CD14-positive monocyte (primary cell): ENCODE results near the gene HK2. TPM values are rescaled to one million over a fixed set of nuclear protein-coding genes. Genes with fewer than 3 reads are reported as not detected.
A peak's percentile ranks its signal among the peaks of the same experiment; 100 is the strongest.

Experiments
- DNase-seq, 3 donors: peaks; one replicate each; pipeline ENCODE4 v3.0.0-alpha.2; 2011 to 2022
- H2AFZ ChIP-seq: 2 replicates; pipeline ENCODE4 v1.6.0; 2012; ENCODE audit warnings: mild to moderate bottlenecking, low read depth, low read length, inconsistent platforms; ENCODE audit not compliant: insufficient read depth, poor library complexity, severe bottlenecking
- H3K27ac ChIP-seq, 2 donors: 1 replicate in 1 of 2; 2 replicates in 1 of 2; pipeline ENCODE4 v1.5.1; 2012 to 2013; ENCODE audit warnings: low read length in 2 of 2, control low read depth in 1 of 2, inconsistent platforms in 1 of 2, low read depth in 1 of 2, mild to moderate bottlenecking in 1 of 2
- H3K27me3 ChIP-seq, 2 donors: one replicate each; pipeline versions ENCODE4 v1.6.0 to v1.6.1; 2011 to 2013; ENCODE audit warnings: low read length in 2 of 2; ENCODE audit not compliant: control insufficient read depth in 2 of 2, insufficient read depth in 2 of 2
- H3K36me3 ChIP-seq, 2 donors: replicated peaks in 1 of 2; 1 replicate in 1 of 2; 2 replicates in 1 of 2; pipeline versions ENCODE4 v1.5.1 to v1.6.1; 2012 to 2013; ENCODE audit warnings: low read length in 2 of 2, control low read depth in 1 of 2, inconsistent platforms in 1 of 2, mild to moderate bottlenecking in 1 of 2; ENCODE audit not compliant: insufficient read depth in 2 of 2, control insufficient read depth in 1 of 2
- H3K4me1 ChIP-seq, 2 donors: 1 replicate in 1 of 2; 2 replicates in 1 of 2; pipeline versions ENCODE4 v1.5.1 to v1.6.1; 2012 to 2013; ENCODE audit warnings: low read length in 2 of 2, control low read depth in 1 of 2, inconsistent platforms in 1 of 2, mild to moderate bottlenecking in 1 of 2, moderate library complexity in 1 of 2; ENCODE audit not compliant: insufficient read depth in 2 of 2, control insufficient read depth in 1 of 2
- H3K4me2 ChIP-seq: replicated peaks from 2 replicates; pipeline ENCODE3; 2012; ENCODE audit warnings: low read length, moderate library complexity, mild to moderate bottlenecking; ENCODE audit not compliant: poor library complexity, severe bottlenecking; ENCODE audit errors: extremely low read depth
- H3K4me3 ChIP-seq, 3 experiments: fragments of 200-600 bp in 1 of 3; sonication (generic) in 1 of 3; replicated peaks in 1 of 3; 1 replicate in 2 of 3; 2 replicates in 1 of 3; pipeline ENCODE4 v1.5.1; 2011 to 2013; ENCODE audit warnings: low read length in 3 of 3, mild to moderate bottlenecking in 3 of 3, control low read depth in 2 of 3, low read depth in 2 of 3, inconsistent platforms in 1 of 3, moderate library complexity in 1 of 3
- H3K79me2 ChIP-seq: 2 replicates; pipeline ENCODE4 v1.6.0; 2012; ENCODE audit warnings: mild to moderate bottlenecking, control low read depth, inconsistent platforms, low read length, moderate library complexity; ENCODE audit not compliant: insufficient read depth
- H3K9ac ChIP-seq: 2 replicates; pipeline ENCODE4 v1.6.0; 2017; ENCODE audit warnings: low read length, mild to moderate bottlenecking; ENCODE audit not compliant: insufficient read depth, poor library complexity, severe bottlenecking
- H3K9me3 ChIP-seq, 2 donors: replicated peaks in 1 of 2; 1 replicate in 1 of 2; 2 replicates in 1 of 2; pipeline versions ENCODE4 v1.5.1 to v1.6.1; 2012 to 2013; ENCODE audit warnings: low read length in 2 of 2, control low read depth in 1 of 2; ENCODE audit not compliant: control insufficient read depth in 1 of 2, insufficient read depth in 1 of 2
- H4K20me1 ChIP-seq: 2 replicates; pipeline ENCODE4 v1.6.0; 2012; ENCODE audit warnings: mild to moderate bottlenecking, low read length, control low read depth, moderate library complexity; ENCODE audit not compliant: insufficient read depth
- H3K27ac Mint-ChIP-seq, 7 donors: one replicate each; pipeline ENCODE4 v1.8.0; 2020; ENCODE audit warnings: mild to moderate bottlenecking in 7 of 7, mixed read lengths in 7 of 7, moderate library complexity in 6 of 7, inconsistent platforms in 2 of 7
- H3K27me3 Mint-ChIP-seq, 3 donors: one replicate each; pipeline ENCODE4 v1.8.0; 2021 to 2022; ENCODE audit warnings: low read depth in 3 of 3, mild to moderate bottlenecking in 3 of 3, mixed read lengths in 3 of 3, moderate library complexity in 3 of 3, inconsistent platforms in 1 of 3
- H3K36me3 Mint-ChIP-seq, 2 donors: one replicate each; pipeline ENCODE4 v1.8.0; 2020; ENCODE audit warnings: mixed read lengths in 2 of 2, inconsistent platforms in 1 of 2, mild to moderate bottlenecking in 1 of 2
- H3K4me1 Mint-ChIP-seq: one replicate; pipeline ENCODE4 v1.8.0; 2020; ENCODE audit warnings: mild to moderate bottlenecking, mixed read lengths
- H3K4me3 Mint-ChIP-seq, 2 donors: one replicate each; pipeline ENCODE4 v1.8.0; 2020; ENCODE audit warnings: mild to moderate bottlenecking in 2 of 2, mixed read lengths in 2 of 2, moderate library complexity in 1 of 2
- H3K9me3 Mint-ChIP-seq, 7 donors: one replicate each; pipeline ENCODE4 v1.8.0; 2020 to 2022; ENCODE audit warnings: mixed read lengths in 7 of 7, mild to moderate bottlenecking in 6 of 7, moderate library complexity in 6 of 7, inconsistent platforms in 2 of 7
- WGBS: methylation state at CpG from one replicate; pipeline ENCODE4 v1.1.5; 2013; ENCODE audit warnings: missing lambda C conversion rate; ENCODE audit not compliant: insufficient coverage; 5-methylcytosine and 5-hydroxymethylcytosine counted together
- intact Hi-C, 2 donors: fragments of 100-400 bp; cut with micrococcal nuclease; formaldehyde crosslinking; loops; one replicate each; pipeline versions ENCODE4 v1.15.0 to v1.15.1; 2023
- polyA plus RNA-seq, 3 donors: library from polyadenylated mRNA; depleted of rRNA in 1 of 3; unstranded in 2 of 3; stranded (reverse) in 1 of 3; fragments of 300-500 nt in 2 of 3; fragments of >200 nt in 1 of 3; fragmentation: Illumina TruSeq in 2 of 3; gene quantifications; 1 replicate in 2 of 3; 2 replicates in 1 of 3; pipeline ENCODE4 v1.2.3, GENCODE V29; 2012 to 2021
- TF ChIP-seq, protein P1 (sequence below): fragments of 200-600 bp; IDR thresholded peaks from one replicate; pipeline ENCODE4 v1.8.0; 2022; ENCODE audit warnings: antibody characterized with exemption, mild to moderate bottlenecking

HK2 gene
- polyA plus RNA-seq, 3 donors: 20.3 to 46.7 (median 29.8) TPM

DNA sequence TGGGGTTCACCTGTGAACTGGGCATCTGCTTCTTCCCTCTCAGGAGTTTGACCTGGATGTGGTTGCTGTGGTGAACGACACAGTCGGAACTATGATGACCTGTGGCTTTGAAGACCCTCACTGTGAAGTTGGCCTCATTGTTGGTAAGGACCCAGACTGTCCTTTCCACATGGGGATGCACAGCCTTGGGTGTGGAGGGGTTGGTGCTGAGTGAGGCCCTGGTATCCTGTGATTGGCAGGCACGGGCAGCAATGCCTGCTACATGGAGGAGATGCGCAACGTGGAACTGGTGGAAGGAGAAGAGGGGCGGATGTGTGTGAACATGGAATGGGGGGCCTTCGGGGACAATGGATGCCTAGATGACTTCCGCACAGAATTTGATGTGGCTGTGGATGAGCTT, 52.3 kb downstream of the HK2 start:
- no peak overlapping the region for H3K4me3 Mint-ChIP-seq

DNA sequence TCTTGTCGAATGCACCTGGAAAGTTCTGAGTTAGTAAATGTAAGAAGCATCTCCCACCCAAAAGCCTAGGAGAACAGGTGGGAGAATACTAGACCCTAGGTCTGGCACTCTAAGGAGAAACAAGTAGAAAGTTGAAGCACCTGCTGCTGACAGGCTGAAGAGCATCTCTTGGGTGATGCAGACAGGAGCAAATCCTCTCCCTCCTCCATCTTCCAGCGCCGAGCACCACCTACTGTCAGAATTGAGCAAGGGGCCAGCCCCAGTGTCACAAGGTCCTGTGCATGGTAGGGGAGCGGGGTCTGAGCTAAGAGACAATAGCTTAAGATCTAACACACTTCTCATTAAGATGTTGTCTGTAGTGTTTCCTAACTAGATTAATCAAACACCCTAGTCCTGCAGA, 52.9 kb downstream of the HK2 start:
- Mint-ChIP-seq H3K27me3 (peaks cover 0 to 2% (median 0%) of the 10 kb centered on the region in 3 donors), H3K27ac (peak overlapping the region in 1 of 7 donors; percentile 12), H3K9me3 (peaks cover 0 to 2% (median 0%) of the 10 kb centered on the region in 7 donors), H3K4me3 (no peak overlapping the region), H3K4me1 (peaks cover 27% of the 10 kb centered on the region), H3K36me3 (peaks cover 97% of the 10 kb centered on the region in 2 donors)
- no peak overlapping the region for H3K4me2 ChIP-seq
- no peak overlapping the region for H3K9ac ChIP-seq
- H3K4me1 ChIP-seq: peaks cover 12 to 17% of the 10 kb centered on the region in 2 donors
- peaks cover 100% of the 10 kb centered on the region in 2 donors for H3K36me3 ChIP-seq
- no peak overlapping the region for H2AFZ ChIP-seq
- no peaks in the 10 kb centered on the region for H3K9me3 ChIP-seq
- intact Hi-C loops: no loop called here
- no CpG with 5 or more reads among the region's 4 CpGs for WGBS
- H3K27ac ChIP-seq: no peak overlapping the region
- DNase-seq: no peak
- no peaks in the 10 kb centered on the region for H3K27me3 ChIP-seq
- H3K79me2 ChIP-seq: no peaks in the 10 kb centered on the region
- peaks cover 68% of the 10 kb centered on the region for H4K20me1 ChIP-seq
- TF ChIP-seq, protein P1, sequence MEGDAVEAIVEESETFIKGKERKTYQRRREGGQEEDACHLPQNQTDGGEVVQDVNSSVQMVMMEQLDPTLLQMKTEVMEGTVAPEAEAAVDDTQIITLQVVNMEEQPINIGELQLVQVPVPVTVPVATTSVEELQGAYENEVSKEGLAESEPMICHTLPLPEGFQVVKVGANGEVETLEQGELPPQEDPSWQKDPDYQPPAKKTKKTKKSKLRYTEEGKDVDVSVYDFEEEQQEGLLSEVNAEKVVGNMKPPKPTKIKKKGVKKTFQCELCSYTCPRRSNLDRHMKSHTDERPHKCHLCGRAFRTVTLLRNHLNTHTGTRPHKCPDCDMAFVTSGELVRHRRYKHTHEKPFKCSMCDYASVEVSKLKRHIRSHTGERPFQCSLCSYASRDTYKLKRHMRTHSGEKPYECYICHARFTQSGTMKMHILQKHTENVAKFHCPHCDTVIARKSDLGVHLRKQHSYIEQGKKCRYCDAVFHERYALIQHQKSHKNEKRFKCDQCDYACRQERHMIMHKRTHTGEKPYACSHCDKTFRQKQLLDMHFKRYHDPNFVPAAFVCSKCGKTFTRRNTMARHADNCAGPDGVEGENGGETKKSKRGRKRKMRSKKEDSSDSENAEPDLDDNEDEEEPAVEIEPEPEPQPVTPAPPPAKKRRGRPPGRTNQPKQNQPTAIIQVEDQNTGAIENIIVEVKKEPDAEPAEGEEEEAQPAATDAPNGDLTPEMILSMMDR: no peak
- no peak overlapping the region for H3K4me3 ChIP-seq

More for the DNA sequence above, 52.3 kb downstream of the HK2 start:
- H4K20me1 ChIP-seq: peaks cover 68% of the 10 kb centered on the region
- WGBS: 95% methylated on average over 8 of the region's 8 CpGs
- peaks cover 100% of the 10 kb centered on the region in 2 donors for H3K36me3 ChIP-seq
- H3K4me1 ChIP-seq: peaks cover 12 to 17% of the 10 kb centered on the region in 2 donors
- H2AFZ ChIP-seq: no peak overlapping the region
- H3K4me3 ChIP-seq: no peak overlapping the region
- H3K36me3 Mint-ChIP-seq: peaks cover 97% of the 10 kb centered on the region in 2 donors
- H3K4me1 Mint-ChIP-seq: peaks cover 27% of the 10 kb centered on the region
- TF ChIP-seq, protein P1: no peak
- no peak overlapping the region for H3K27ac ChIP-seq
- H3K9me3 Mint-ChIP-seq: peaks cover 0 to 1% (median 0%) of the 10 kb centered on the region in 7 donors
- no peak for DNase-seq
- peak overlapping the region in 1 of 7 donors; percentile 6 for H3K27ac Mint-ChIP-seq
- intact Hi-C loops: no loop called here
- peaks cover 0 to 2% (median 0%) of the 10 kb centered on the region in 3 donors for H3K27me3 Mint-ChIP-seq
- no peaks in the 10 kb centered on the region for H3K79me2 ChIP-seq
- H3K4me2 ChIP-seq: no peak overlapping the region
- no peaks in the 10 kb centered on the region for H3K27me3 ChIP-seq
- H3K9me3 ChIP-seq: no peaks in the 10 kb centered on the region
- H3K9ac ChIP-seq: no peak overlapping the region
